Pancreas (tissue), 10 donors: ENCODE results near the gene HEBP2. TPM values are rescaled to one million over a fixed set of nuclear protein-coding genes. Genes with fewer than 3 reads are reported as not detected.

Experiments used
- ATAC-seq, 4 donors: fragments of 200-7000 bp; cut with Tn5 transposase; one replicate each; pipeline versions ENCODE4 v1.8.0 to v1.9.1; 2020; ENCODE audit warnings: mild to moderate bottlenecking in 4 of 4, moderate library complexity in 4 of 4
- DNase-seq, 6 donors: peaks; one replicate each; pipeline ENCODE4 v3.0.0-alpha.2; 2020
- FAIRE-seq: peaks from 2 replicates; lab custom pipeline; 2012; peaks lifted over from hg19 to GRCh38; lab: Jason Lieb, UNC
- H3K27ac ChIP-seq, 4 donors: fragments of 200-600 bp; sonication (generic); 1 replicate in 3 of 4; 2 replicates in 1 of 4; pipeline versions ENCODE4 v1.5.0 to v1.8.0; 2020
- H3K27me3 ChIP-seq, 4 donors: fragments of 200-600 bp; one replicate each; pipeline ENCODE4 v1.8.0; 2021
- H3K36me3 ChIP-seq, 3 donors: fragments of 200-600 bp; sonication (generic) in 1 of 3; one replicate each; pipeline versions ENCODE4 v1.5.0 to v1.8.0; 2020 to 2021
- H3K4me1 ChIP-seq, 3 donors: fragments of 200-600 bp; one replicate each; pipeline ENCODE4 v1.8.0; 2021
- H3K4me3 ChIP-seq, 4 donors: fragments of 200-600 bp; sonication (generic) in 2 of 4; one replicate each; pipeline versions ENCODE4 v1.5.0 to v1.8.0; 2020 to 2021
- H3K9me3 ChIP-seq, 4 donors: fragments of 200-600 bp; one replicate each; pipeline ENCODE4 v1.8.0; 2021
- CTCF ChIP-seq, 4 donors: fragments of 200-600 bp; sonication (generic) in 3 of 4; IDR thresholded peaks; one replicate each; pipeline versions ENCODE4 v1.5.0 to v1.8.0; 2021; ENCODE audit warnings: antibody characterized with exemption in 4 of 4
- WGBS, 2 donors: extraction: QIAGEN DNeasy Blood & Tissue Kit; methylation state at CpG; one replicate each; pipeline ENCODE4 v1.1.7; 2013; 5-methylcytosine and 5-hydroxymethylcytosine counted together
- intact Hi-C, 3 donors: fragments of 100-400 bp; cut with DNase I; formaldehyde crosslinking; loops; one replicate each; pipeline versions ENCODE4 v1.11.1 to v1.14.2; 2022
- polyA plus RNA-seq, 2 donors: library from polyadenylated mRNA; stranded (reverse); fragments of 200-250 nt; gene quantifications; one replicate each; pipeline ENCODE4 v1.2.3, GENCODE V29; 2013
- total RNA-seq, 6 donors: library from RNA; stranded (reverse); fragmentation: NEBNext Ultra II Directional in 4 of 6; extraction: Animal tissue kit (Norgen Biotek cat#: 25700) in 4 of 6; gene quantifications; one replicate each; pipeline versions ENCODE4 v1.2.1 to v1.2.4, GENCODE V29; 2021 to 2023
- donor health status: healthy with polysubstance abuse.
- donor health status: DM: no; HTN: no; CAD: no; lungs with moderate emphysema.
- donor health status: DM: no; HTN: no; CAD: no.
- donor health status: control.
- donor health status: control.
- donor health status: Bipolar disorder and iron deficiency.
- donor health status: DM: yes; HTN: yes; CAD: no.
- donor health status: DM: no; HTN: no; CAD: no.
- donor health status: DM: no; HTN: no; CAD: no.
- donor health status: DM: yes; HTN: yes; CAD: no.

HEBP2 gene
- total and polyA plus RNA-seq, 8 donors = 10.7 to 34.0 (median 28.5) TPM

- TF ChIP-seq CTCF (IDR thresholded peaks at IDR 0.05) = no peak
- 66 to 67% methylated on average over 5 of the region's 5 CpGs for WGBS, 2 donors
- no peaks in the 10 kb centered on the region for H3K4me1 ChIP-seq
- H3K27ac ChIP-seq = no peak overlapping the region
- H3K27me3 ChIP-seq = no peaks in the 10 kb centered on the region
- DNase-seq (no peak), FAIRE-seq (no peak), ATAC-seq (no peak)
- no peaks in the 10 kb centered on the region for H3K36me3 ChIP-seq
- intact Hi-C loops = loop anchor here in 1 of 3 donors (10.0 kb wide), 1 partner anchor 312 kb away; no protein-coding TSS in a partner anchor
- no peak overlapping the region for H3K4me3 ChIP-seq
- no peaks in the 10 kb centered on the region for H3K9me3 ChIP-seq
These were observed 22.6 kb downstream of the HEBP2 start for GRCh38 chr6:138426500-138427123.

GRCh38 chr6:138427701-138428100, 23.7 kb downstream of the HEBP2 start:
- intact Hi-C loops = loop anchor here in 1 of 3 donors (10.0 kb wide), 1 partner anchor 313 kb away; no protein-coding TSS in a partner anchor
- no peak for ATAC-seq
- TF ChIP-seq CTCF (IDR thresholded peaks at IDR 0.05) = no peak
- Histone ChIP-seq H3K27me3 (no peaks in the 10 kb centered on the region), H3K4me3 (no peak overlapping the region), H3K27ac (no peak overlapping the region), H3K36me3 (peaks cover 0 to 7% (median 0%) of the 10 kb centered on the region in 3 donors), H3K4me1 (no peaks in the 10 kb centered on the region), H3K9me3 (no peaks in the 10 kb centered on the region)
- 86 to 88% methylated on average over 8 of the region's 8 CpGs for WGBS, 2 donors
- FAIRE-seq = no peak
- DNase-seq = no peak

- intact Hi-C loops = loop anchor here in 1 of 3 donors (10.0 kb wide), 1 partner anchor 314 kb away; no protein-coding TSS in a partner anchor
- H3K4me3 ChIP-seq = no peak overlapping the region
- 31 to 38% methylated on average over 8 of the region's 8 CpGs for WGBS, 2 donors
- no peaks in the 10 kb centered on the region for H3K9me3 ChIP-seq
- DNase-seq (no peak), FAIRE-seq (peak; percentile 53), ATAC-seq (peak; percentile 67 to 84 (median 78))
- H3K27me3 ChIP-seq = no peaks in the 10 kb centered on the region
- no peaks in the 10 kb centered on the region for H3K4me1 ChIP-seq
- TF ChIP-seq CTCF (IDR thresholded peaks at IDR 0.05) = peak in 3 of 4 donors; percentile 39 to 44 (median 44)
- H3K27ac ChIP-seq = no peak overlapping the region
- peaks cover 0 to 17% (median 0%) of the 10 kb centered on the region in 3 donors for H3K36me3 ChIP-seq
These were observed 25.0 kb downstream of the HEBP2 start for GRCh38 chr6:138428944-138429598.

GRCh38 chr6:138429761-138430160, 25.7 kb downstream of the HEBP2 start:
- TF ChIP-seq CTCF (IDR thresholded peaks at IDR 0.05) = no peak
- intact Hi-C loops = loop anchor here in 2 of 3 donors (5.0 to 10.0 kb wide), 4 partner anchors 83 to 315 kb away; no protein-coding TSS in a partner anchor
- WGBS, 2 donors = 84 to 85% methylated on average over 12 of the region's 12 CpGs
- Histone ChIP-seq H3K27ac (no peak overlapping the region), H3K27me3 (no peaks in the 10 kb centered on the region), H3K4me3 (no peak overlapping the region), H3K36me3 (peaks cover 0 to 17% (median 0%) of the 10 kb centered on the region in 3 donors), H3K4me1 (no peaks in the 10 kb centered on the region), H3K9me3 (no peaks in the 10 kb centered on the region)
- FAIRE-seq (no peak), DNase-seq (no peak), ATAC-seq (no peak)
